GM18873 (cell line): ENCODE data around the gene TMEM219.
"Not testable (repeated sequence)": the region's sequence is repeated elsewhere in the genome, so short reads cannot be mapped to it uniquely, and the experiment has no call there.

Experiments
- ATAC-seq: cut with Tn5 transposase; IDR thresholded peaks from one replicate; pipeline ENCODE4 v1.9.1; 2021; ENCODE audit warnings: mild to moderate bottlenecking, moderate library complexity, moderate number of reproducible peaks; ENCODE audit not compliant: unreplicated experiment, low FRiP score

TMEM219 gene, protein sequence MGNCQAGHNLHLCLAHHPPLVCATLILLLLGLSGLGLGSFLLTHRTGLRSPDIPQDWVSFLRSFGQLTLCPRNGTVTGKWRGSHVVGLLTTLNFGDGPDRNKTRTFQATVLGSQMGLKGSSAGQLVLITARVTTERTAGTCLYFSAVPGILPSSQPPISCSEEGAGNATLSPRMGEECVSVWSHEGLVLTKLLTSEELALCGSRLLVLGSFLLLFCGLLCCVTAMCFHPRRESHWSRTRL

GRCh38 chr16:29961479-29962343 lies at the start of gene TMEM219:
Gene TMEM219 (plus strand): TSS chr16:29962079. CDS start chr16:29963144, 1,065 bp downstream.
- no peak for ATAC-seq

DNA sequence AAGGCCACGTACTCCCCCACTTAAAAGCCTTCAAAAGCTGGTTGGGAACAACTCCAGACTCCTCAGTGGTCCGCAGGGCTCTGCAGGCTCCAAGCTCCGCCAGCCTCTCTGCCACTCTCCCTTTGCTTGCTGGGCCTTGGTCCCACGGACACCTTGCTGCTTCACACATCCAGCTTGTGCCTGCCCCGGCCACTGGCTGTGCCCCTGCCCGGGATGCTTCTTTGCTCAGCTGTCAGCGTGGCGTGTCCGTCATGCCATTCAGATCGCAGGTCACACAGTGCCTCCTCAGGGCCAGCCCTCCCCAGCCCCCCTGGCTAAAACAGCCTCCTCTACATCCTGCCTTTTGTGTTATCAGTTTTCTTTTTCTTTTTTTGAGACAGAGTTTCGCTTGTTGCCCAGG lies 49.8 kb upstream of the TMEM219 start:
- no peak for ATAC-seq

- ATAC-seq: no peak
Measured at GRCh38 chr16:29913514-29913913, 48.4 kb upstream of the TMEM219 start.

DNA sequence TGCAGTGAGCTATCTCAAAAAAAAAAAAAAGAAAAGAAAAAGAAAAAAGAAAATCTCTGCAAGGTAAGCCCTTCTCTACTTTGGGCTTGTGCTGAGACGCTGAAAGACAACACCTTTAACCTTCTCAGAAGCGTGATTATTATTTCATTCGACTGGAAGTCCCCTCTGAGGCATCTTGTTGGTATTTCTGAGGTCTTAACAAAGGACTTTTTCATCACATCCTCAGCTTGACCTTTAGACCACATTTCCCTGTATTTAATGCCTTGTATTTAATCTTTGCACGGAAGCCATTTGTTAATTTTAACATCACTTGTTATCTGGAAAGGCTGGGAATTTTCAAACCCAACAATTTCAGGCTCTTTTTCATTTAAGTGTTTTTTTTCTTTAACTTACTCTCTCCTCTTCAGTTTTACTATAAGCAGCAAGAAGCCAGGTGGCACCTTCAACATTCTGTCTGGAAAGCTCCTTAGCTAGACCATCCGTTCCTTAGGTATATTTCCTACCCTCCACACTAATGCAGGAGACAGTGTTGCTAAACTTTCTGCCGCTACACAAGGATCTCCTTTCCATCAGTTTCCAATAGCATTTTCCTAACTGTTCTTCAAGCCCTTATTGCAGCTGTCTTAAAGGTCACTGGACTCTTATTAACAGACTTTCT lies 46.2 kb upstream of the TMEM219 start:
- no peak for ATAC-seq

GRCh38 chr16:29916979-29917378 lies 44.9 kb upstream of the TMEM219 start:
- no peak for ATAC-seq

DNA sequence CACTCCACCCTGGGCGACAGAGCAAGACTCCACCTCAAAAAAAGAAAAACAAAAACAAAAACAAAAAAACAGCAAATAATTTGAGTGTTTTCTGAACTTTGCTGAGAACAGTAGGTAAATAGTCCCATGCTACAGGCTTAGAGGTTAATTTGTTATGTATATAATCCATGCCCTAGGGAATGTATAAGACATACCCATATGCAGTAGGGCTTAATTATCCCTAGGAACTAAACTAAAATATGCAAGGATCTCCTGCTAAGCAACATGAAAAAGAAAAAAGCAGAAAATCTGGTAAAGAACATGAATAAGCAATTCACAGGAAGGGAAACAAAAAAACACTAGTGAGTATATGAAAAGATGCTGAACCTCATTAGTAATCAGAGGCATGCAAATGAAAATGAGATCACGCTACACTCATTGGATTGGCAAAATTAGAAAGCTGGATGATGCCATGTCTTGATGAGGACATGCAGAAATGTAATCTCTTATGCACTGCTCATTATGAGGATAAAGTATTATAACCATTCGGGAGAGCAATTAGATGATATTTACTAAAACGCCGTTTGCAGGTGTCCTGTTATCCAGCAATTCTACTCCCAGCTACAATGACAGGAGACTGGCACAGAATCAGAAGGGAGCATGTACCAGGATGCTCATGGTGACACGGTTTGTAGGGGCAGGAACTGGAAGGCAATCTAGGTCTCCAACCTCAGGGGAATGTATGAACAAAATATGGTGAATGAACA lies 41.4 kb upstream of the TMEM219 start:
- no peak for ATAC-seq

GRCh38 chr16:29921034-29921385 lies 40.9 kb upstream of the TMEM219 start:
- no peak for ATAC-seq

- no peak for ATAC-seq
Measured at GRCh38 chr16:29922326-29922725, 39.6 kb upstream of the TMEM219 start.

GRCh38 chr16:29922986-29923501 lies 38.8 kb upstream of the TMEM219 start:
- ATAC-seq: no peak

DNA sequence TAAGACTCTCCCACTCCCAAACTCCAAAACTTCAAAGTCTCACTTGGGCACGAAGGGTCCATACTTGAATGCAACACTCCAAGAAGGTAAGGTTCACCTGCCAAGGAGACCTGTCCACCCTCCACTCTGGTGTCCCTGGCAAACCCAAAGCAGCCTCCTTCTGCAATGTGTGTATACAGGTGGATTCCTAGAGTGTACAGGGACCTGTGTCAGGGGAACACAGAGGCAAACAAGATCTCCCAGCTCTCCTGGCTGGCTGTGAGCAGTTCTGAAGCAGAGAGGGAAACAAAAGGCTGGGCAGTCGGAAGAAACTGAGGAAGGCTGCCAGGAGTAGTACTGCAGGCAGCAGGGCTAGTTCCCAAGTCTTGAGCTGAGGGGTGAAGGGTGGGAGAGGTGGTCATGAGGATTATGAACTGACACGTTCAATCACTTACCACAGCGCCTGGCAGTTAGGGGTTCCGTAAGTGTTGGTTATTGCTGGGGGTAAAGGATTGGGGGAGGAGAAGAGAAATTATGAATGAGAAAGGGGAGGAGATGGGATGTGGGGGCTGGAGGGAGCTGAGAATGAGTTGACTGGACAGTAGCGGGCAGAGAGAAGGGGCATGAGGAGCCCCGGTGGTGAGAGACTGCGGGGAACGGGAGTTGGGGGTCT lies 36.6 kb upstream of the TMEM219 start:
- ATAC-seq: no peak

DNA sequence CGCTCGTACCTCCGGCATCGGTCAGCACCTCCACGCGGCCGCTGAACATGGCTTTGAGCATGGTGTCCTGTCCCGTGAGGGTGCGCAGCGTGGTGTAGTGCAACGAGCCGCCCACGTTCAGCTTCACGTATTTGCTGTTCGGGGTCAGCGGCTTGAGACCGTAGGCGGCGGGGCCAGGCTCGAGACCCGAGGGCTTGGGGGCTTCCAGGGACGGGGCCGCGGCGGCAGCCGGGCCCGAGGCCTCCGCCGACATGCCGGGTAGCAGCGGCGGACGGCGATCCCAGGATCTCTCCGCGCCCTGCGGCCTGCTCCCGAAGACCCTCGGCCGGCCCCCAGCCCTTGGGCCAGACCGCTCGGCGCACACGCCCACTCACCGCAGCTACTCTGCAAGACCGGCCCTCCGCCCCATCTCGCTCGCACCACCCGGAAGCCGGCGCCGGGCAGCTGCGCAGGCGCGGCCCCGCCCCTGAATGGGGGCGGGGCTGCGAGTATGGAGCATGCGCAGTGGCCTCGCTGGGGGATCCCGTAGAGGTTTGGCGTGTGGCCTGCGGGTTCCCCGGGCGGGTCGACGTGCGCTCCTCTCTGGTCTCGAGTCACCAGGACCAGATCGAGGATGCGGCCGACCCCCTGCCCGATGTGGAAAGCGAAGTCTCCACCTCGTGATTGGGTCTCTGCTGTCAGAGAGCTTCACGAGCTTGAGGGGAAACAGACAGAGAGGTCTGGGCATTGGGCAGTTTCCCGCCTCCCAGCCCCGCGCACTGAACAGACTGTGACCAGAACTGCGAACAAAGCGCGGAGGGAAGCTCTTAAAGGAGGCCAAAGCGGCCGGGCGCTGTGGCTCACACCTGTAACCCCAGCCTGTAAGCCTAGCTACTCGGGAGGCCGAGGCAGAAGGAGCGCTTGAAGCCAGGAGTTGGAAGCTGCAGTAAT lies 35.8 kb upstream of the TMEM219 start, which contains the start of gene KCTD13:
Gene KCTD13, minus strand, starts transcription at position 446 of the 930 bp plus-strand sequence. Its CDS starts 193 bp downstream, at position 253.
- ATAC-seq: peak; percentile 53

DNA sequence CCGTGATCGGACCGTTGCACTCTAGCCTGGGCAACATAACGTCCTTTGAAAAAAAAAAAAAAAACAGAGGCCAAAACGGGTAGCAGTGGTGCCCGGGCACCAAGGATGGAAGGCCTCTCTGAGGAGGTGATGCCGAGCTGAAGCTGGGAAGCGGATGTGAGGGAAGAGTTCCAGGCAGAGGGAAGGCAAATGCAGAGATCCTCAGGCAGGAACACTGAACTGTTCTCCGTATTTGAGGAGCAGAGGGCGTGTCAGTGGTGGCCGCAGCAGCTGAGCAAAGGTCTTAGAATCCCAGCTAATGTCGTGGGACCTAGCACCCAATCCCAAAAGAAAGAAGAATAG lies 35.2 kb upstream of the TMEM219 start:
- ATAC-seq: peak; percentile 19

GRCh38 chr16:29927070-29927905 lies 34.6 kb upstream of the TMEM219 start:
- ATAC-seq: no peak

- ATAC-seq: not testable (repeated sequence)
Measured at GRCh38 chr16:29931750-29932149, 30.1 kb upstream of the TMEM219 start.

DNA sequence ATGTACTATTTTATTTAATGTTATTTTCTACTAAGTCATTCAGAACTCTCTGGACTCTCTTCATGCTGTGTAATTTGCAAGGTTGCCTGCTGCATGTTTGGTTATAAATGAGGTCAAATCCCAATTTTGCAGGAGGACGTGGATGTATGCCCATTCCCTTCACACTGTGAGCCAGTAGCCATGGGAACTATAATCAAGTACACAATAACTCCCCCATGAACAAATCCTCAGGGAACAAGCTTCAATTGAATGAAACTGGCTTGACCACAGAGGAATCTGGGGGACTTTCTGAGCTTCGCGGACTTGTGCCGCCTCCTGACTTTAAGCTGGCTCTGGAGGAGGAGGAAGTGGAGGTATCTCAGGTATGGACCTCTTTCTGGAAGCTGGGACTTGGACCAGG lies 21.2 kb upstream of the TMEM219 start:
- ATAC-seq: no peak

DNA sequence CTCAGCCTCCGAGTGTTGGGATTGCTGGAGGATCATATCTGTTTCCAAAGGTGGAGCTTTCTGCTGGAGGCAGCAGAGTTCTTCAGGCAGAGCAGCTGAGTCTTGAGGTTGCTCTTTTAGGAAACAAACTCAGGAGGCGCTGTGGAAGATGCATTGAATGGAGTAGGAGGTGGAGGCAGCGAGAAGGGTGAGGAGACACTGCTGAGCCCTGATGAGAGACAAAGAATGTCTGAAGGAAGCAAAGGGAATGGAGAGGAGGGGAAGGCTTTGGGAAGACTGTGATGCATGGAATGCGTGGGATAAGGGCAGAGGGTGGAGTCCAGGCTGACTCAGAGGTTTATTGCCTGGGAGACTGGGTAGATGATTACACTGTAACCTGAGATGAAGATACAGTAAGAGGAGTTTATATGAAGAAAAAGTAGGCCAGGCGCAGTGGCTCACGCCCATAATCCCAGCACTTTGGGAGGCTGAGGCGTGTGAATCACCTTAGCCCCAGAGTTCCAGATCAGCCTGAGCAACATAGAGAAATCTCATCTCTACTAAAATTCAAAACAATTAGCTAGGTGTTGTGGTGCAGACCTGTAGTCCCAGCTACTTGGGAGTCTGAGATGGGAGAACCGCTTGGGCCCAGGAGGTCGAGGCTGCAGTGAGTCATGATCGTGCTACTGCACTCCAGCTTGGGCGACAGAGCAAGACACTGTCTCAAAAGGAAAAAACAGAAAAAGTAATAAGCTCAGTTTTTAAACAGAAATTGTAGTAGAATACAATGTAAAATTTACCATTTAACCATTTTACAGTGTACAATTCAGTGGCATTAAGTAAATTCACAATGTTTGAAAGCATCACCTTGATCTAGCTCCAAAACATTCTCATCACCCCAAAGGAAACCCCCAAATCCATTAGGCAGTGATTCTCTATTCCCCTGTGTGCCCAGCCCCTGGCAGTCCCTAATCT lies 17.8 kb upstream of the TMEM219 start:
- ATAC-seq: no peak

DNA sequence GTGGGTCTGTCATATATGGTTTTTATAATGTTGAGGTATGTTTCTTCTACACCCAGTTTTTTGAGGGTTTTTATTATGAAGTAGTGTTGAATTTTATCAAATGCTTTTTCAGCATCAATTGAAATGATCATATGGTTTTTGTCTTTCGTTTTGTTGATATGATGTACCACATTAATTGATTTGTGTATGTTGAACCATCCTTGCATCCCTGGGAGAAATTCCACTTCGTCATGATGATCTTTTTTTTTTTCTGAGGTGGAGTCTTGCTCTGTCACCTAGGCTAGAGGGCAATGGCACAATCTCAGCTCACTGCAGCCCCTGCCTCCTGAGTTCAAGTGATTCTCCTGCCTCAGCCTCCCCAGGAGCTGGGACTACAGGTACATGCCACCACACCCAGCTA lies 14.0 kb upstream of the TMEM219 start:
- no peak for ATAC-seq
